Gastroesophageal sphincter (tissue), 3 donors: ENCODE results near the gene MACROD2.

ENCODE experiments used
- CTCF ChIP-seq, 4 experiments: fragments of 200-600 bp in 2 of 4; fragments of 450-650 bp in 2 of 4; sonication (generic) in 1 of 4; IDR thresholded peaks; one replicate each; pipeline ENCODE4 v1.5.1; 2017 to 2019; ENCODE audit warnings: antibody characterized with exemption in 4 of 4, mild to moderate bottlenecking in 2 of 4, moderate library complexity in 2 of 4
- EP300 ChIP-seq: sonication (generic); formaldehyde crosslinking; IDR thresholded peaks from one replicate; pipeline ENCODE4 v1.6.1; 2017; ENCODE audit warnings: antibody characterized with exemption, mild to moderate bottlenecking
- POLR2A ChIP-seq, 2 donors: fragments of 450-650 bp; IDR thresholded peaks; one replicate each; pipeline ENCODE4 v1.6.1; 2017; ENCODE audit warnings: antibody characterized with exemption in 2 of 2, mild to moderate bottlenecking in 2 of 2, moderate library complexity in 1 of 2

DNA sequence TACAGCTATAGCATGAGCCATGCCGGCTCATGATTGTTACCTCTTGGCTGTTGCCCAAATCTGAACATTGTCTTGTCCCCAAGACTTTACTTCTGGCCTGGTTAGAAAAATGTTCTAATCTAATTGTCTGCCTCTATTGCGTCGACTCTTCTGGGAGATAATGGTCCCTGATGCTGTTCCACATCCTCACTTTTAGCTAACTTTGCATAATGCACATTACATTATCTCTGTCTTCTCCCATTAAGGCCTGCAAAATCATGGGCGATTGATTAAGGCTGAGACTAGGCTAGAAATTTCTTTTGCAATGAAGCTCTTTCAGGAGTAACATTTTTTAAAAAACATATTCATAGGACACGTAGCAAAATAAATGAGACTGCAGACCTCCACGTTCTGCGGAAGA lies 1616.9 kb downstream of the MACROD2 start:
- TF ChIP-seq CTCF (IDR thresholded peaks at IDR 0.05) (no peak), POLR2A (IDR thresholded peaks at IDR 0.05) (no peak), EP300 (no peak)
